ENCODE data around the gene EGR2.

DNA sequence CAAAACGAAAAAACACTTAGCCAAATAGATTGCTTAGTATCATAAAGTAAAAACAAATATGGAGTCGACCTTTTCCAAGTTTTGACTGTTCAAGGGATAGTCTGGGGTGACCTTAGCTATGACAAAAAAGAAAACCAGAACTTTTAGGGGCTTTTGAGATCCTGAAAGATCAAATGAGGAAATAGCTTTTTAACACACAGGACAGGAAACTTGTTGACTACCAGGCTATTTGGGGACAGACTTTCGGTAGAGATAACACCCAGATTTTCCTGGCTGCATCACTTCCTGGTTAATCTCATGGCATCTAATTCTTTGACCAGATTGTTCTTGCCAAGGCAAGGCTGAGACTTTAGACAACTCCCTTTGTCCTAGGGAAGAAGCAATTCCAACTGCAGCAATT lies 34.5 kb upstream of the EGR2 start:
- TF ChIP-seq CTCF (IDR thresholded peaks at IDR 0.05) (no peak), POLR2A (IDR thresholded peaks at IDR 0.05) (no peak)
